Prostate gland (tissue), 2 donors: Measurements from ENCODE around the gene SLN. TPM values are rescaled to one million over a fixed set of nuclear protein-coding genes. Genes with fewer than 3 reads are reported as not detected.

Experiments
- DNase-seq: peaks from one replicate; pipeline ENCODE4 v3.0.0-alpha.2; 2019; ENCODE audit warnings: low spot score
- H3K27ac ChIP-seq, 2 donors: fragments of 200-600 bp; sonication (generic); 2 replicates each; pipeline ENCODE4 v1.5.1; 2017 to 2019
- H3K27me3 ChIP-seq: fragments of 200-600 bp; sonication (generic); replicated peaks from 2 replicates; pipeline ENCODE4 v1.5.1; 2019; ENCODE audit not compliant: insufficient read depth
- H3K36me3 ChIP-seq, 2 donors: fragments of 200-600 bp; sonication (generic); 1 replicate in 1 of 2; 2 replicates in 1 of 2; pipeline versions ENCODE4 v1.5.1 to v1.8.1; 2017 to 2019
- H3K4me1 ChIP-seq: fragments of 200-600 bp; sonication (generic); replicated peaks from 2 replicates; pipeline ENCODE4 v1.5.1; 2019
- H3K4me3 ChIP-seq, 2 donors: fragments of 200-600 bp; sonication (generic); 2 replicates each; pipeline ENCODE4 v1.5.1; 2017 to 2019
- H3K9me3 ChIP-seq: fragments of 200-600 bp; sonication (generic); 2 replicates; pipeline ENCODE4 v1.5.1; 2017
- CTCF ChIP-seq, 4 experiments: fragments of 200-600 bp in 2 of 4; fragments of 450-650 bp in 2 of 4; sonication (generic) in 2 of 4; IDR thresholded peaks; 1 replicate in 3 of 4; 2 replicates in 1 of 4; pipeline ENCODE4 v1.5.1; 2016 to 2019; ENCODE audit warnings: antibody characterized with exemption in 4 of 4, mild to moderate bottlenecking in 2 of 4, moderate library complexity in 2 of 4
- POLR2A ChIP-seq: fragments of 450-650 bp; IDR thresholded peaks from one replicate; pipeline ENCODE4 v1.6.1; 2016; ENCODE audit warnings: antibody characterized with exemption, mild to moderate bottlenecking
- POLR2AphosphoS5 ChIP-seq: sonication (generic); formaldehyde crosslinking; IDR thresholded peaks from one replicate; pipeline ENCODE4 v1.6.1; 2017; ENCODE audit warnings: antibody characterized with exemption
- WGBS: methylation state at CpG from one replicate; pipeline ENCODE4 v1.1.5; 2018; 5-methylcytosine and 5-hydroxymethylcytosine counted together
- intact Hi-C: fragments of 100-400 bp; cut with DNase I; formaldehyde crosslinking; loops from one replicate; pipeline ENCODE4 v1.14.2; 2022
- total RNA-seq, 2 donors: library from RNA; depleted of rRNA; stranded (reverse); fragments of >200 nt; gene quantifications; one replicate each; pipeline ENCODE4 v1.1.0, GENCODE V29; 2016

The SLN gene
- total RNA-seq, 2 donors from 2014 or later: 9.1 TPM; not detected in 1

- Histone ChIP-seq H3K4me3 (no peak overlapping the region), H3K27me3 (no peaks in the 10 kb centered on the region), H3K36me3 (no peaks in the 10 kb centered on the region), H3K27ac (no peak overlapping the region), H3K4me1 (no peaks in the 10 kb centered on the region), H3K9me3 (no peaks in the 10 kb centered on the region)
- intact Hi-C loops: no loop called here
- DNase-seq: no peak
- TF ChIP-seq CTCF (IDR thresholded peaks at IDR 0.05) (no peak), POLR2A (no peak), POLR2AphosphoS5 (no peak)
- 84% methylated on average over 15 of the region's 15 CpGs for WGBS
These were observed 12.2 kb downstream of the SLN start for GRCh38 chr11:107699371-107700285.

- H3K27ac ChIP-seq: no peak overlapping the region
- TF ChIP-seq POLR2AphosphoS5 (no peak), CTCF (IDR thresholded peaks at IDR 0.05) (no peak), POLR2A (no peak)
- no peaks in the 10 kb centered on the region for H3K27me3 ChIP-seq
- DNase-seq: no peak
- no peaks in the 10 kb centered on the region for H3K4me1 ChIP-seq
- intact Hi-C loops: no loop called here
- 88% methylated on average over 6 of the region's 6 CpGs for WGBS
- no peaks in the 10 kb centered on the region for H3K36me3 ChIP-seq
- H3K9me3 ChIP-seq: no peaks in the 10 kb centered on the region
- no peak overlapping the region for H3K4me3 ChIP-seq
These were observed 14.6 kb downstream of the SLN start for GRCh38 chr11:107697291-107697690.

GRCh38 chr11:107696140-107696539 is 15.7 kb downstream of the SLN start:
- WGBS: 13% methylated on average over 1 of the region's 1 CpG
- DNase-seq: no peak
- Histone ChIP-seq H3K27me3 (no peaks in the 10 kb centered on the region), H3K27ac (no peak overlapping the region), H3K36me3 (no peaks in the 10 kb centered on the region), H3K4me3 (no peak overlapping the region), H3K9me3 (no peaks in the 10 kb centered on the region), H3K4me1 (no peaks in the 10 kb centered on the region)
- TF ChIP-seq CTCF (IDR thresholded peaks at IDR 0.05): no peak
- no peak for TF ChIP-seq POLR2A
- TF ChIP-seq POLR2AphosphoS5: no peak
- intact Hi-C loops: no loop called here

GRCh38 chr11:107695446-107695845 is 16.4 kb downstream of the SLN start:
- Histone ChIP-seq H3K4me1 (no peaks in the 10 kb centered on the region), H3K36me3 (no peaks in the 10 kb centered on the region), H3K27me3 (no peaks in the 10 kb centered on the region), H3K4me3 (no peak overlapping the region), H3K9me3 (no peaks in the 10 kb centered on the region), H3K27ac (no peak overlapping the region)
- WGBS: 58% methylated on average over 1 of the region's 1 CpG
- no peak for DNase-seq
- TF ChIP-seq POLR2AphosphoS5: no peak
- TF ChIP-seq CTCF (IDR thresholded peaks at IDR 0.05): no peak
- TF ChIP-seq POLR2A: no peak
- intact Hi-C loops: no loop called here
